Peyer's patch (tissue), 4 donors: Measurements from ENCODE around the gene STK10. TPM values are rescaled to one million over a fixed set of nuclear protein-coding genes. Genes with fewer than 3 reads are reported as not detected.
A peak's percentile ranks its signal among the peaks of the same experiment; 100 is the strongest.

Experiments
- DNase-seq, 3 donors: peaks; one replicate each; pipeline ENCODE4 v3.0.0-alpha.2; 2017 to 2019
- H3K27ac ChIP-seq, 4 donors: fragments of 200-600 bp; sonication (generic); one replicate each; pipeline ENCODE4 v1.5.1; 2016 to 2019
- H3K27me3 ChIP-seq, 2 donors: fragments of 200-600 bp; sonication (generic); one replicate each; pipeline ENCODE4 v1.5.1; 2019
- H3K36me3 ChIP-seq, 3 donors: fragments of 200-600 bp; sonication (generic); one replicate each; pipeline ENCODE4 v1.5.1; 2016 to 2019
- H3K4me1 ChIP-seq, 4 donors: fragments of 200-600 bp; sonication (generic); one replicate each; pipeline ENCODE4 v1.5.1; 2016 to 2019
- H3K4me3 ChIP-seq, 4 donors: fragments of 200-600 bp; sonication (generic); 1 replicate in 3 of 4; 2 replicates in 1 of 4; pipeline ENCODE4 v1.5.1; 2016 to 2019; ENCODE audit warnings: mild to moderate bottlenecking in 1 of 4
- H3K9me3 ChIP-seq, 4 donors: fragments of 200-600 bp; sonication (generic); one replicate each; pipeline ENCODE4 v1.5.1; 2016 to 2019; ENCODE audit warnings: mild to moderate bottlenecking in 1 of 4
- CTCF ChIP-seq, 6 experiments: fragments of 450-650 bp in 4 of 6; fragments of 200-600 bp in 2 of 6; sonication (generic) in 1 of 6; IDR thresholded peaks; one replicate each; pipeline ENCODE4 v1.5.1; 2017 to 2019; ENCODE audit warnings: antibody characterized with exemption in 6 of 6, mild to moderate bottlenecking in 3 of 6, moderate library complexity in 1 of 6
- POLR2A ChIP-seq, 2 donors: fragments of 450-650 bp; IDR thresholded peaks; one replicate each; pipeline ENCODE4 v1.5.1; 2017; ENCODE audit warnings: antibody characterized with exemption in 2 of 2, mild to moderate bottlenecking in 2 of 2, moderate library complexity in 2 of 2
- total RNA-seq, 4 donors: library from RNA; depleted of rRNA; stranded (reverse); fragments of >200 nt; gene quantifications; one replicate each; pipeline ENCODE4 v1.1.0, GENCODE V29; 2016

STK10 gene
- total RNA-seq, 4 donors from 2014 or later = 26.3 to 202 (median 68.1) TPM

GRCh38 chr5:172079876-172080275, 108.1 kb downstream of the STK10 start:
- Histone ChIP-seq H3K4me1 (peaks cover 0 to 7% (median 0%) of the 10 kb centered on the region in 4 donors), H3K4me3 (no peak overlapping the region), H3K27me3 (no peaks in the 10 kb centered on the region), H3K36me3 (peaks cover 0 to 52% (median 0%) of the 10 kb centered on the region in 3 donors), H3K9me3 (no peaks in the 10 kb centered on the region), H3K27ac (no peak overlapping the region)
- no peak for TF ChIP-seq CTCF (IDR thresholded peaks at IDR 0.05)
- TF ChIP-seq POLR2A (IDR thresholded peaks at IDR 0.05) = no peak
- DNase-seq = no peak

GRCh38 chr5:172078726-172079345, 109.2 kb downstream of the STK10 start:
- H3K36me3 ChIP-seq = peaks cover 0 to 57% (median 0%) of the 10 kb centered on the region in 3 donors
- H3K27me3 ChIP-seq = no peaks in the 10 kb centered on the region
- H3K9me3 ChIP-seq = no peaks in the 10 kb centered on the region
- TF ChIP-seq CTCF (IDR thresholded peaks at IDR 0.05) (no peak), POLR2A (IDR thresholded peaks at IDR 0.05) (no peak)
- H3K27ac ChIP-seq = peak overlapping the region in 1 of 4 donors; percentile 11
- H3K4me1 ChIP-seq = peaks cover 0 to 7% (median 0%) of the 10 kb centered on the region in 4 donors
- DNase-seq = peak in 1 of 3 donors; percentile 45
- H3K4me3 ChIP-seq = no peak overlapping the region

GRCh38 chr5:172077664-172078425, 110.2 kb downstream of the STK10 start:
- DNase-seq = peak in 1 of 3 donors; percentile 58
- Histone ChIP-seq H3K36me3 (peaks cover 0 to 55% (median 0%) of the 10 kb centered on the region in 3 donors), H3K27me3 (no peaks in the 10 kb centered on the region), H3K9me3 (no peaks in the 10 kb centered on the region), H3K4me1 (peaks cover 0 to 7% (median 0%) of the 10 kb centered on the region in 4 donors), H3K4me3 (no peak overlapping the region), H3K27ac (no peak overlapping the region)
- TF ChIP-seq POLR2A (IDR thresholded peaks at IDR 0.05) (no peak), CTCF (IDR thresholded peaks at IDR 0.05) (no peak)

- H3K27ac ChIP-seq = no peak overlapping the region
- no peaks in the 10 kb centered on the region for H3K27me3 ChIP-seq
- H3K9me3 ChIP-seq = no peaks in the 10 kb centered on the region
- H3K4me1 ChIP-seq = peaks cover 0 to 7% (median 0%) of the 10 kb centered on the region in 4 donors
- peak in 1 of 3 donors; percentile 18 for DNase-seq
- no peak overlapping the region for H3K4me3 ChIP-seq
- TF ChIP-seq POLR2A (IDR thresholded peaks at IDR 0.05) (no peak), CTCF (IDR thresholded peaks at IDR 0.05) (no peak)
- H3K36me3 ChIP-seq = peaks cover 0 to 45% (median 0%) of the 10 kb centered on the region in 3 donors
These were observed 111.2 kb downstream of the STK10 start for GRCh38 chr5:172076761-172077244.

- H3K4me1 ChIP-seq = peaks cover 0 to 7% (median 0%) of the 10 kb centered on the region in 4 donors
- no peak overlapping the region for H3K4me3 ChIP-seq
- no peak overlapping the region for H3K27ac ChIP-seq
- no peaks in the 10 kb centered on the region for H3K9me3 ChIP-seq
- no peak for TF ChIP-seq CTCF (IDR thresholded peaks at IDR 0.05)
- TF ChIP-seq POLR2A (IDR thresholded peaks at IDR 0.05) = no peak
- DNase-seq = no peak
- peaks cover 0 to 35% (median 0%) of the 10 kb centered on the region in 3 donors for H3K36me3 ChIP-seq
- no peaks in the 10 kb centered on the region for H3K27me3 ChIP-seq
These were observed 112.4 kb downstream of the STK10 start for GRCh38 chr5:172075656-172076055.
